Tibial artery (tissue), 4 donors: ENCODE results near the gene HDLBP.

Experiments
- DNase-seq, 2 donors: peaks; one replicate each; pipeline ENCODE4 v3.0.0-alpha.2; 2019
- H3K27ac ChIP-seq, 2 donors: fragments of 200-600 bp; sonication (generic) in 1 of 2; 1 replicate in 1 of 2; 2 replicates in 1 of 2; pipeline ENCODE4 v1.5.1; 2018 to 2019; ENCODE audit warnings: mild to moderate bottlenecking in 1 of 2
- H3K27me3 ChIP-seq, 2 donors: fragments of 200-600 bp; sonication (generic) in 1 of 2; one replicate each; pipeline versions ENCODE4 v1.5.1 to v1.6.0; 2016 to 2019
- H3K36me3 ChIP-seq, 3 donors: fragments of 200-600 bp; sonication (generic) in 2 of 3; one replicate each; pipeline ENCODE4 v1.5.1; 2016 to 2019; ENCODE audit warnings: mild to moderate bottlenecking in 2 of 3
- H3K4me1 ChIP-seq, 4 donors: fragments of 200-600 bp; sonication (generic) in 2 of 4; 1 replicate in 3 of 4; 2 replicates in 1 of 4; pipeline ENCODE4 v1.5.1; 2016 to 2019
- H3K4me3 ChIP-seq, 2 donors: fragments of 200-600 bp; sonication (generic) in 1 of 2; 1 replicate in 1 of 2; 2 replicates in 1 of 2; pipeline ENCODE4 v1.5.1; 2018 to 2019; ENCODE audit warnings: mild to moderate bottlenecking in 2 of 2
- H3K9me3 ChIP-seq, 3 donors: fragments of 200-600 bp; sonication (generic) in 1 of 3; one replicate each; pipeline ENCODE4 v1.5.1; 2016 to 2019
- intact Hi-C: fragments of 100-400 bp; cut with DNase I; formaldehyde crosslinking; loops from one replicate; pipeline ENCODE4 v1.15.0; 2023; ENCODE audit warnings: low total_unique reads
- TF ChIP-seq, protein P1 (sequence below), 2 experiments: fragments of 200-600 bp in 1 of 2; fragments of 450-650 bp in 1 of 2; IDR thresholded peaks; one replicate each; pipeline ENCODE4 v1.5.1; 2017 to 2019; ENCODE audit warnings: antibody characterized with exemption in 2 of 2, mild to moderate bottlenecking in 1 of 2, moderate library complexity in 1 of 2

Gene HDLBP

DNA sequence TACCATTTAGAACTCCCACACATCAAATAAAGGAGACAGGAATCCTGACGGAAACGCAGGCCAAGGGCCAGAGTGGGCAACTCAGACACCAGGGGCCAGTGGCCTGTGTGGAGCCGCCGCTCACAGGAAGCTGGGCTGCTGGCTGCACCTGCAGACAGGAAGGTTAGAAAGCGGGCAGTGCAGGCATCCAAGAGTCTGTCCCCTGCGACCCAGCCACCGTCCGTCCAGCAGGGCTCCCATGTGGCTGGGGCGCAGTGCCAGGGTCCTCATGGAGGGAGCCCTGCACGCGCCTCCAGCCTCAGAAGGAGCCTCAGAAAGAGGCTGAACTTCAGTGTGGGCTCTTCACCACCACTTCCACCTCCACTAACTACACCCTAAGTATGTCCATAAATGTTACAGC is 129.5 kb downstream of the HDLBP start:
- intact Hi-C loops: no loop called here
- no peak for DNase-seq

DNA sequence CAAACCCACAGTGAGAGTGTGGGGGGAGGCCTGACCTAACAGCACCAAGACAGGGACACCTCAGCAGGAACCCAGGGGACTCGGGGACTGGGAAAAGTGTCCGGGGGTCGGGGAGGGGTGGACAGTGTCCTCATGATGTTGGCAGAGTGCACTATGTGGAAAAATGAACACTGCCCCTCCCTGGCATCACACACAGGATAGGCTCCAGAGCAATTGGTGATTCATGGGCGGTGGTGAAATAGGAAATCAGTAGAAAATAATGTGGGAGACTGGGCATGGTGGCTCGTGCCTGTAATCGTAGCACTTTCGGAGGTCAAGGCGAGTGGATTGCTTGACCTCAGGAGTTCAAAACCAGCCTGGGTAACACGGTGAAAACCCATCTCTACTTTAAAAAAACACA is 130.6 kb downstream of the HDLBP start:
- intact Hi-C loops: no loop called here
- peaks cover 14 to 46% (median 17%) of the 10 kb centered on the region in 3 donors for H3K36me3 ChIP-seq
- DNase-seq: no peak

More for the DNA sequence above, 129.5 kb downstream of the HDLBP start:
- TF ChIP-seq, protein P1, sequence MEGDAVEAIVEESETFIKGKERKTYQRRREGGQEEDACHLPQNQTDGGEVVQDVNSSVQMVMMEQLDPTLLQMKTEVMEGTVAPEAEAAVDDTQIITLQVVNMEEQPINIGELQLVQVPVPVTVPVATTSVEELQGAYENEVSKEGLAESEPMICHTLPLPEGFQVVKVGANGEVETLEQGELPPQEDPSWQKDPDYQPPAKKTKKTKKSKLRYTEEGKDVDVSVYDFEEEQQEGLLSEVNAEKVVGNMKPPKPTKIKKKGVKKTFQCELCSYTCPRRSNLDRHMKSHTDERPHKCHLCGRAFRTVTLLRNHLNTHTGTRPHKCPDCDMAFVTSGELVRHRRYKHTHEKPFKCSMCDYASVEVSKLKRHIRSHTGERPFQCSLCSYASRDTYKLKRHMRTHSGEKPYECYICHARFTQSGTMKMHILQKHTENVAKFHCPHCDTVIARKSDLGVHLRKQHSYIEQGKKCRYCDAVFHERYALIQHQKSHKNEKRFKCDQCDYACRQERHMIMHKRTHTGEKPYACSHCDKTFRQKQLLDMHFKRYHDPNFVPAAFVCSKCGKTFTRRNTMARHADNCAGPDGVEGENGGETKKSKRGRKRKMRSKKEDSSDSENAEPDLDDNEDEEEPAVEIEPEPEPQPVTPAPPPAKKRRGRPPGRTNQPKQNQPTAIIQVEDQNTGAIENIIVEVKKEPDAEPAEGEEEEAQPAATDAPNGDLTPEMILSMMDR (IDR thresholded peaks at IDR 0.05): no peak
- Histone ChIP-seq H3K27me3 (peaks cover 0 to 9% of the 10 kb centered on the region in 2 donors), H3K9me3 (no peaks in the 10 kb centered on the region), H3K27ac (no peak overlapping the region), H3K4me1 (no peaks in the 10 kb centered on the region), H3K4me3 (no peak overlapping the region), H3K36me3 (peaks cover 12 to 35% (median 14%) of the 10 kb centered on the region in 3 donors)

DNA sequence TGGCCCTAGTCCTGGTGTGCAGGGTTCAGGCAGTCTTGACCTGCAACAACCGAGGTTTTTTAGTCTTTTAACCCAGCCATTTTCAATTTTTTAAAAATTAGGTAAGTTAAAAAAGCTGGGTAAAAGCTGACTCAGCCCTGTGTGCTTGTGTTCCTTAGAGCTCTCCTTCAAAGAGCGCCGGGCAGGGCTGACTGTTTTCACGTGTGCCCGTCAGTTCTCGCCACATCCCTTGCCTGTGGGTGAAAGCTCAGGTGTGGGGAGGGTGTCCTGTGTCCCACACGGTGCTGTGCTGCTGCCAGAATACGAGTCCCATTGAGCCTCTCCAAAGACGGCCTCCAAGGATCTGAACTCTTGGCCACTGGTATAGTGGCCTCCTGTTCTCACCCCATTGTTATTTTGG is 132.3 kb downstream of the HDLBP start:
- Histone ChIP-seq H3K27ac (no peak overlapping the region), H3K36me3 (peaks cover 22 to 60% (median 29%) of the 10 kb centered on the region in 3 donors), H3K9me3 (no peaks in the 10 kb centered on the region), H3K4me1 (no peaks in the 10 kb centered on the region), H3K4me3 (no peak overlapping the region), H3K27me3 (peaks cover 0 to 6% of the 10 kb centered on the region in 2 donors)
- intact Hi-C loops: no loop called here
- no peak for DNase-seq
- TF ChIP-seq, protein P1 (IDR thresholded peaks at IDR 0.05): no peak

More for the DNA sequence above, 130.6 kb downstream of the HDLBP start:
- Histone ChIP-seq H3K9me3 (no peaks in the 10 kb centered on the region), H3K4me1 (no peaks in the 10 kb centered on the region), H3K4me3 (no peak overlapping the region), H3K27me3 (peaks cover 0 to 9% of the 10 kb centered on the region in 2 donors), H3K27ac (no peak overlapping the region)
- TF ChIP-seq, protein P1 (IDR thresholded peaks at IDR 0.05): no peak

DNA sequence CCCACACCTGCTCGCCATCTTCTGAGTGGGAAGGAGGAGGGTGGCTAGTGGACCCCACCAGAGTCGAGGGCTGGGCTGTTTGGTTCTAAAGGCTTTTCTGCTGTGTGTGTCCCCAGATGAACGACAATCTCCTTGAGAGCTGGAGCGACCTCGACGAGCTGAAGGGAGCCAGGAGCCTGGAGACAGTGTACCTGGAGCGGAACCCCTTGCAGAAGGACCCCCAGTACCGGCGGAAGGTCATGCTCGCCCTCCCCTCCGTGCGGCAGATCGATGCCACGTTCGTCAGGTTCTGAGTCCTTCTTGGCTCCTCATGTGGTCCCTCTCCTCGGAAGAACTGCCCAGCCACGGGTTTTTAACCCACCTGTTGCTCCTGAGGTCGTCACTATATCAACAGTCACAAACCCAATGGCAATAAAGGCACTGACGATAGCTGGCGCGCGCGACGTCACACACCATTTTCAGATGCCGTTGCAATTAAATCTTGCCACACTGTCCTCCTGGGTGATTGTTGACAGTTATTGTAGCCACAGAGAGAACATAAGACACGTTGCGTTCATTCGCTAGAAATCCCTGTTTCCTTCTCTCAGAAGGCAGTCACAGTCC is 132.8 kb downstream of the HDLBP start:
- TF ChIP-seq, protein P1 (IDR thresholded peaks at IDR 0.05): no peak
- Histone ChIP-seq H3K27me3 (no peaks in the 10 kb centered on the region), H3K36me3 (peaks cover 27 to 66% (median 33%) of the 10 kb centered on the region in 3 donors), H3K4me1 (no peaks in the 10 kb centered on the region), H3K4me3 (no peak overlapping the region), H3K27ac (no peak overlapping the region), H3K9me3 (no peaks in the 10 kb centered on the region)
- intact Hi-C loops: no loop called here
- no peak for DNase-seq

DNA sequence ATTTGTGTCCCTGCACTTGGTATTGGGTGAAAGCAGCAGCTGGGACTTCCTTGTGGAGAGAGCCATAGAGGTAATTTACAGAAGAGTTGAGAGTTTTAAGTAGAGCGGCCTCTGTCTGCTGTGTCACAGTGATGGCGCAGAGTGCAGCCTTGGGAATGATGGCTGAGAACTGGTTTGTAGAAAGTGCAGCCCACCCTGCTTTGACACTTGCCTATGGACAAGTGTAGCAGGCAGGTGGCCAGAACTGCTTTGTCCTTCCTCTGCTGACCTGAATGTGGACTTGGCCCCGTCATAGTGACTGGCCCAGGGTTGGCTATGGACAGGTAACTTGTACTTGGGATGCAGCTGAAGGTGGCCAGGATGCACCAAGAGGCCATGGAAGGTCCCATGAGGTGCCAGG is 133.3 kb downstream of the HDLBP start:
- TF ChIP-seq, protein P1 (IDR thresholded peaks at IDR 0.05): no peak
- no peak overlapping the region for H3K27ac ChIP-seq
- intact Hi-C loops: no loop called here
- H3K4me1 ChIP-seq: no peaks in the 10 kb centered on the region
- H3K36me3 ChIP-seq: peaks cover 30 to 71% (median 37%) of the 10 kb centered on the region in 3 donors
- H3K9me3 ChIP-seq: no peaks in the 10 kb centered on the region
- DNase-seq: no peak
- no peak overlapping the region for H3K4me3 ChIP-seq
- no peaks in the 10 kb centered on the region for H3K27me3 ChIP-seq
